Heart right ventricle (tissue), 16 donors: ENCODE measurements around the gene TENM4. TPM values are rescaled to one million over a fixed set of nuclear protein-coding genes. Genes with fewer than 3 reads are reported as not detected.

Source experiments
- ATAC-seq, 8 donors: fragments of 200-7000 bp; cut with Tn5 transposase; one replicate each; pipeline ENCODE4 v1.9.1; 2020; ENCODE audit warnings: mild to moderate bottlenecking in 8 of 8, moderate library complexity in 8 of 8, moderate number of reproducible peaks in 1 of 8
- DNase-seq, 2 donors: peaks; one replicate each; pipeline ENCODE4 v3.0.0-alpha.2; 2020
- H3K27ac ChIP-seq, 10 donors: fragments of 200-600 bp; sonication (generic) in 2 of 10; one replicate each; pipeline versions ENCODE4 v1.5.0 to v1.8.0; 2020 to 2022; ENCODE audit warnings: mild to moderate bottlenecking in 3 of 10
- H3K27me3 ChIP-seq, 7 donors: fragments of 200-600 bp; one replicate each; pipeline ENCODE4 v1.8.0; 2021 to 2022; ENCODE audit warnings: mild to moderate bottlenecking in 2 of 7
- H3K36me3 ChIP-seq, 9 donors: fragments of 200-600 bp; sonication (generic) in 1 of 9; one replicate each; pipeline versions ENCODE4 v1.5.0 to v1.8.0; 2020 to 2022; ENCODE audit warnings: mild to moderate bottlenecking in 2 of 9
- H3K4me1 ChIP-seq, 9 donors: fragments of 200-600 bp; sonication (generic) in 1 of 9; one replicate each; pipeline versions ENCODE4 v1.5.0 to v1.8.0; 2020 to 2022; ENCODE audit warnings: mild to moderate bottlenecking in 4 of 9
- H3K4me3 ChIP-seq, 10 donors: fragments of 200-600 bp; sonication (generic) in 2 of 10; one replicate each; pipeline versions ENCODE4 v1.5.0 to v1.8.0; 2020 to 2022; ENCODE audit warnings: mild to moderate bottlenecking in 7 of 10, moderate library complexity in 2 of 10
- H3K9me3 ChIP-seq, 11 donors: fragments of 200-600 bp in 10 of 11; sonication (generic) in 2 of 11; one replicate each; pipeline versions ENCODE4 v1.5.0 to v1.8.0; 2013 to 2022; ENCODE audit warnings: mild to moderate bottlenecking in 2 of 11, control low read depth in 1 of 11, moderate library complexity in 1 of 11
- WGBS, 2 donors: extraction: QIAGEN DNeasy Blood & Tissue Kit; methylation state at CpG; one replicate each; pipeline ENCODE4 v1.1.7; 2013; ENCODE audit warnings: inconsistent platforms in 1 of 2; 5-methylcytosine and 5-hydroxymethylcytosine counted together
- intact Hi-C, 10 donors: fragments of 100-400 bp; cut with DNase I; formaldehyde crosslinking; loops; one replicate each; pipeline versions ENCODE4 v1.11.1 to v1.14.2; 2022
- polyA plus RNA-seq, 2 donors: library from polyadenylated mRNA; stranded (reverse); fragments of 200-250 nt; gene quantifications; one replicate each; pipeline ENCODE4 v1.2.3, GENCODE V29; 2013
- total RNA-seq, 10 donors: library from RNA; stranded (reverse); fragmentation: NEBNext Ultra II Directional in 3 of 10; extraction: Animal tissue kit (Norgen Biotek cat#: 25700) in 3 of 10; gene quantifications; one replicate each; pipeline versions ENCODE4 v1.2.1 to v1.2.4, GENCODE V29; 2021 to 2023
- TF ChIP-seq, protein P1 (sequence below), 9 donors: fragments of 200-600 bp; sonication (generic) in 2 of 9; IDR thresholded peaks; one replicate each; pipeline versions ENCODE4 v1.5.0 to v1.8.0; 2021 to 2022; ENCODE audit warnings: antibody characterized with exemption in 9 of 9, mild to moderate bottlenecking in 5 of 9, moderate library complexity in 1 of 9
- donor health status: Arrhythmogenic right ventricular cardiomyopathy.
- donor health status: ischemic (EF 13 %, LVEDD 7.1; RV severe dilation, severe dysfunction).
- donor health status: healthy with polysubstance abuse.
- donor health status: DM: no; HTN: yes; CAD: no.
- donor health status: DM: no; HTN: no; CAD: no.
- donor health status: ischemic (EF 25% LVEDD 6.9; RV normal size, moderate dysfunction).
- donor health status: ischemic (EF 25% LVEDD 5.7; RV mildly dilated, moderate dysfunction).
- donor health status: healthy.
- donor health status: DM: yes; HTN: yes; CAD: no.
- donor health status: Ischemic cardiomyopathy.
- donor health status: ischemic (EF 35%, LVEDD 5.7; RV mildly dilated, moderate dysfunction).
- donor health status: nonischemic (EF 11% LVEDD 7.7; RV severe dilation, severe dysfunction).
- donor health status: DM: yes; HTN: yes; CAD: no.
- donor health status: PGD.
- donor health status: ischemic (EF 29% LVEDD 5.4; RV normal size, mild dysfunction).
- donor health status: nonischemic (EF 23%, LVEDD 6.1; RV moderate dilation, normal function).

Gene TENM4
- total and polyA plus RNA-seq, 12 donors = 0.10 to 3.6 (median 0.91) TPM

DNA sequence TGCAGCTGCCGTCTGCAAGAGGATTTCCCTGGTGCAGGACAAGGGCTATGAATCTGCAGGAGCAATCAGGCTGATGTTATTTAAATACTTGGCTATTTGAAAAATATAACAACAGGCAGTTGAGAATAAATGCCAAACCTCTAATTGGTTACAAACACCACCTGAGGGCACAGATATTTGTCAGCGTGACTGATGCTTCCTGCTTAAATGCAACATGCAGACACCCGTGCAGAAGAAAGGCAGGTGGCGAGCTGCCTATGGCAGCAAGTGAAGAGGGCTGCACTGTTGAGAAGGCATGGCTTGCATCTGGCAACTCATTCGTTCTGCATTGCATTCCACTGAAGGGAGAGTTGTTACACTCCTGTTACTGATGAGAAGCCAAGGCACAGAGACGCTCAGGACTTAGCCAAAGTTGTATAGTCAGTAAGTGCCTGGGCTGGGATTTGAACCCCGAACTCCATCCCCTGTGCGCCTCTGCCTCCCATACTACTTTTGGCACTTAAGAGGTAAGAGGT, 350.6 kb downstream of the TENM4 start:
- no peaks in the 10 kb centered on the region for H3K36me3 ChIP-seq
- DNase-seq = no peak
- WGBS, 2 donors = 78 to 87% methylated on average over 8 of the region's 8 CpGs
- H3K4me1 ChIP-seq = no peaks in the 10 kb centered on the region
- ATAC-seq = no peak
- H3K27me3 ChIP-seq = no peaks in the 10 kb centered on the region
- intact Hi-C loops = no loop called here
- TF ChIP-seq, protein P1, sequence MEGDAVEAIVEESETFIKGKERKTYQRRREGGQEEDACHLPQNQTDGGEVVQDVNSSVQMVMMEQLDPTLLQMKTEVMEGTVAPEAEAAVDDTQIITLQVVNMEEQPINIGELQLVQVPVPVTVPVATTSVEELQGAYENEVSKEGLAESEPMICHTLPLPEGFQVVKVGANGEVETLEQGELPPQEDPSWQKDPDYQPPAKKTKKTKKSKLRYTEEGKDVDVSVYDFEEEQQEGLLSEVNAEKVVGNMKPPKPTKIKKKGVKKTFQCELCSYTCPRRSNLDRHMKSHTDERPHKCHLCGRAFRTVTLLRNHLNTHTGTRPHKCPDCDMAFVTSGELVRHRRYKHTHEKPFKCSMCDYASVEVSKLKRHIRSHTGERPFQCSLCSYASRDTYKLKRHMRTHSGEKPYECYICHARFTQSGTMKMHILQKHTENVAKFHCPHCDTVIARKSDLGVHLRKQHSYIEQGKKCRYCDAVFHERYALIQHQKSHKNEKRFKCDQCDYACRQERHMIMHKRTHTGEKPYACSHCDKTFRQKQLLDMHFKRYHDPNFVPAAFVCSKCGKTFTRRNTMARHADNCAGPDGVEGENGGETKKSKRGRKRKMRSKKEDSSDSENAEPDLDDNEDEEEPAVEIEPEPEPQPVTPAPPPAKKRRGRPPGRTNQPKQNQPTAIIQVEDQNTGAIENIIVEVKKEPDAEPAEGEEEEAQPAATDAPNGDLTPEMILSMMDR (IDR thresholded peaks at IDR 0.05) = no peak
- H3K9me3 ChIP-seq = peaks cover 0 to 23% (median 6%) of the 10 kb centered on the region in 11 donors
- H3K4me3 ChIP-seq = no peak overlapping the region
- no peak overlapping the region for H3K27ac ChIP-seq

- ATAC-seq = no peak
- no peak overlapping the region for H3K4me3 ChIP-seq
- no peaks in the 10 kb centered on the region for H3K4me1 ChIP-seq
- TF ChIP-seq, protein P1 (IDR thresholded peaks at IDR 0.05) = no peak
- 94 to 95% methylated on average over 3 of the region's 3 CpGs for WGBS, 2 donors
- no peaks in the 10 kb centered on the region for H3K27me3 ChIP-seq
- no peak overlapping the region for H3K27ac ChIP-seq
- intact Hi-C loops = no loop called here
- no peaks in the 10 kb centered on the region for H3K36me3 ChIP-seq
- peaks cover 0 to 19% (median 6%) of the 10 kb centered on the region in 11 donors for H3K9me3 ChIP-seq
- no peak for DNase-seq
Measured at GRCh38 chr11:79089601-79090000, 351.2 kb downstream of the TENM4 start.

- DNase-seq (no peak), ATAC-seq (no peak)
- no peaks in the 10 kb centered on the region for H3K36me3 ChIP-seq
- intact Hi-C loops = no loop called here
- H3K9me3 ChIP-seq = peaks cover 0 to 12% (median 6%) of the 10 kb centered on the region in 11 donors
- H3K4me1 ChIP-seq = no peaks in the 10 kb centered on the region
- 76 to 78% methylated on average over 4 of the region's 4 CpGs for WGBS, 2 donors
- no peak overlapping the region for H3K27ac ChIP-seq
- H3K27me3 ChIP-seq = no peaks in the 10 kb centered on the region
- TF ChIP-seq, protein P1 (IDR thresholded peaks at IDR 0.05) = no peak
- no peak overlapping the region for H3K4me3 ChIP-seq
Measured at GRCh38 chr11:79088967-79089366, 351.9 kb downstream of the TENM4 start.

GRCh38 chr11:79087961-79088318, 352.9 kb downstream of the TENM4 start:
- Histone ChIP-seq H3K4me3 (no peak overlapping the region), H3K4me1 (no peaks in the 10 kb centered on the region), H3K36me3 (no peaks in the 10 kb centered on the region), H3K9me3 (peaks cover 0 to 2% (median 0%) of the 10 kb centered on the region in 11 donors), H3K27me3 (no peaks in the 10 kb centered on the region), H3K27ac (no peak overlapping the region)
- TF ChIP-seq, protein P1 (IDR thresholded peaks at IDR 0.05) = no peak
- no peak for ATAC-seq
- WGBS, 2 donors = 74 to 78% methylated on average over 5 of the region's 5 CpGs
- intact Hi-C loops = no loop called here
- no peak for DNase-seq
